IMR-90 (cell line): Measurements from ENCODE around the gene ESF1.

Experiments
- CTCF ChIP-seq: conservative IDR thresholded peaks from 2 replicates; pipeline ENCODE4 v1.5.1; 2012; ENCODE audit warnings: mild to moderate bottlenecking, low read depth, low read length, improper control_type of control experiment
- POLR2A ChIP-seq: IDR thresholded peaks from 2 replicates; pipeline ENCODE4 v1.6.1; 2012; ENCODE audit warnings: mild to moderate bottlenecking, low read depth, low read length
- RAD21 ChIP-seq: IDR thresholded peaks from 2 replicates; pipeline ENCODE4 v1.6.1; 2012; ENCODE audit warnings: low read length, improper control_type of control experiment
- SMC3 ChIP-seq: fragments of 150-350 bp; IDR thresholded peaks from 2 replicates; pipeline ENCODE4 v1.6.1; 2016; ENCODE audit warnings: low read depth, mild to moderate bottlenecking, antibody characterized with exemption, low read length, moderate library complexity
- TF ChIP-seq, protein P1 (sequence below): fragments of 150-350 bp; IDR thresholded peaks from 2 replicates; pipeline ENCODE4 v1.6.1; 2016; ENCODE audit warnings: low read depth, mild to moderate bottlenecking, low read length, moderate library complexity, borderline replicate concordance
- TF ChIP-seq, protein P2 (sequence below): fragments of 150-350 bp; IDR thresholded peaks from 2 replicates; pipeline ENCODE4 v1.6.1; 2017; ENCODE audit warnings: mild to moderate bottlenecking, antibody characterized with exemption, low read length, low read depth

- TF ChIP-seq POLR2A, result no peak
- no peak for TF ChIP-seq CTCF
- TF ChIP-seq, protein P1, sequence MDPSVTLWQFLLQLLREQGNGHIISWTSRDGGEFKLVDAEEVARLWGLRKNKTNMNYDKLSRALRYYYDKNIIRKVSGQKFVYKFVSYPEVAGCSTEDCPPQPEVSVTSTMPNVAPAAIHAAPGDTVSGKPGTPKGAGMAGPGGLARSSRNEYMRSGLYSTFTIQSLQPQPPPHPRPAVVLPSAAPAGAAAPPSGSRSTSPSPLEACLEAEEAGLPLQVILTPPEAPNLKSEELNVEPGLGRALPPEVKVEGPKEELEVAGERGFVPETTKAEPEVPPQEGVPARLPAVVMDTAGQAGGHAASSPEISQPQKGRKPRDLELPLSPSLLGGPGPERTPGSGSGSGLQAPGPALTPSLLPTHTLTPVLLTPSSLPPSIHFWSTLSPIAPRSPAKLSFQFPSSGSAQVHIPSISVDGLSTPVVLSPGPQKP, result no peak
- TF ChIP-seq, protein P2, sequence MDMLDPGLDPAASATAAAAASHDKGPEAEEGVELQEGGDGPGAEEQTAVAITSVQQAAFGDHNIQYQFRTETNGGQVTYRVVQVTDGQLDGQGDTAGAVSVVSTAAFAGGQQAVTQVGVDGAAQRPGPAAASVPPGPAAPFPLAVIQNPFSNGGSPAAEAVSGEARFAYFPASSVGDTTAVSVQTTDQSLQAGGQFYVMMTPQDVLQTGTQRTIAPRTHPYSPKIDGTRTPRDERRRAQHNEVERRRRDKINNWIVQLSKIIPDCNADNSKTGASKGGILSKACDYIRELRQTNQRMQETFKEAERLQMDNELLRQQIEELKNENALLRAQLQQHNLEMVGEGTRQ, result no peak
- TF ChIP-seq SMC3, result no peak
- TF ChIP-seq RAD21, result no peak
Measured at GRCh38 chr20:13745784-13746183, 38.9 kb downstream of the ESF1 start.
